Measurements from ENCODE around the gene WDR11. TPM values are rescaled to one million over a fixed set of nuclear protein-coding genes. Genes with fewer than 3 reads are reported as not detected.

WDR11 gene
- total RNA-seq, 1 donor from 2014 or later: 60.8 TPM

DNA sequence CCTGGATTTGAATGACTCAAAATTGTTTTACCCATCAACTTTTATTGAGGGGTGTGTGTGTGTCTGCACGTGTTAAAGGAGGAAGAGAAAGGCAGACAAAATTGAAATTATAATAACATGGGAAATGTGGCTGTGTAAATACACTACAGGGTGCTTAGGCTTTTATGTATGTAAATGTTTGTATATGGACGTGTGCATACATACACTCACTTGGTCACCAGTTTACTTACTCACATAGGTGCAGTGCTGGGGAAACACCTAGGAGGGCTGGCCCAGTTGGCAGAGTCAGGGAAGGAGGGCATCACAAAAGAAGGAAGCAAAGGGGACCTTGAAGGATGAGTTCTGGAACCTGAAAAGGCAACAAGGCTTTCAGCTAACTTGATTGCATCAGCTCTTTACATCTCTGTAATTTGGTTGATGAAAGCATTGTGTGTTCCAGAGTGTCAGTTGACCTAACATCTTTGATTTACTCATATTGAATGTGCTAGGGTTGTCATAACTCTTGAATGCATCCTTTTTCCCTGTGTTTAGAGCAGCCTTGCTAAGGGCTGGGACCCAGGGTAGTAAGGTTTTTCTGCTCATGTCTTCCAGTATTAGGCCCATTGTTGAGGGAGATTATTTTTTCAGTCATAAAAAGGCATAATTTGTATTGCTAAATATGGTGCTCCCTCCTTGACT is 10.2 kb downstream of the WDR11 start:
- no peak overlapping the region for H3K4me3 ChIP-seq (ENCODE audit: low read depth, low read length)
- FAIRE-seq: no peak
- no peaks in the 10 kb centered on the region for H3K27me3 ChIP-seq (ENCODE audit: control insufficient read depth, insufficient read depth, low read length)
- no peak for TF ChIP-seq CTCF (IDR thresholded peaks at IDR 0.05; ENCODE audit: insufficient read depth, low read length, severe bottlenecking)
- peaks cover 5% of the 10 kb centered on the region for H3K36me3 ChIP-seq (ENCODE audit: control insufficient read depth, insufficient read depth, low read length)
- DNase-seq (ENCODE audit: low read depth): no peak

DNA sequence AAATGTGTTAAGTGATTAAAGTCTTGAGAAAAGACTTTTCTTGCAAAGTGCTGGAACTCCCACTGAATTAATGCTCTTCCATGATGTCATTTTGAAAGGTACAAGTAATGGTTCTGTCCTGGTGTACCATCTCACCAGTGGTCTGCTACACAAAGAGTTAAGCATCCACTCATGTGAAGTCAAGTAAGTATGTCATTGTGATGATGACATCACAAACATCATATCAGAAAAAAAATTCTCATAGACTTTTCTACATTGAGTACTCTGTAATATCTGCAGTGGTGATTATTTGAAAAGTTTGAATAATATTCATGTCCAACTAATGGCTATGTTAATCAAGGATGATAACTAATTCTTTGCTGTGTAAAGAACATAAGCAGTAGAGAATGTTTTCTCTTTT is 22.6 kb downstream of the WDR11 start:
- DNase-seq (ENCODE audit: low read depth) (no peak), FAIRE-seq (no peak)
- peaks cover 2% of the 10 kb centered on the region for H3K36me3 ChIP-seq (ENCODE audit: control insufficient read depth, insufficient read depth, low read length)

DNA sequence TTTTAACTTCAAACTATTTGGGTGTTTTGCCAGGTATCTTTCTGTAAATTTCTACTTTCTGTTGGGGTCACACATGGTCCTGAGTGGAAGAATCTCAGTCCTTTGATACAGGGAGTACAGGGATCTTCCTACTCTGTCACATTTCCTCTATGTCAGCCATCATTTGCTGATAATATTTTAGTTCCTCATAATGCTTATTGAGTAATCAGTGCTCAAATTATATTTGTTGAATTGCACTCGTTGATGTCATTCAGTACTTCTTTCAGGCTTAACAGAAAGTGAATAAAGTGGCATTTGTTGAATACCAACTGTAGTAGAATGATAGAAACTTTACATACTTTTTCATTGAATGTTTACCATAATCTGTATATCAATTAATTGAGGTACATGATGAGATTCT is 31.9 kb downstream of the WDR11 start:
- TF ChIP-seq CTCF (IDR thresholded peaks at IDR 0.05; ENCODE audit: insufficient read depth, low read length, severe bottlenecking): no peak
- no peak for DNase-seq (ENCODE audit: low read depth)
- H3K36me3 ChIP-seq (ENCODE audit: control insufficient read depth, insufficient read depth, low read length): peaks cover 3% of the 10 kb centered on the region
- no peaks in the 10 kb centered on the region for H3K27me3 ChIP-seq (ENCODE audit: control insufficient read depth, insufficient read depth, low read length)
- FAIRE-seq: no peak
- H3K4me3 ChIP-seq (ENCODE audit: low read depth, low read length): no peak overlapping the region

More for the DNA sequence above, 22.6 kb downstream of the WDR11 start:
- Histone ChIP-seq H3K27me3 (ENCODE audit: control insufficient read depth, insufficient read depth, low read length) (no peaks in the 10 kb centered on the region), H3K4me3 (ENCODE audit: low read depth, low read length) (no peak overlapping the region)
- no peak for TF ChIP-seq CTCF (IDR thresholded peaks at IDR 0.05; ENCODE audit: insufficient read depth, low read length, severe bottlenecking)

DNA sequence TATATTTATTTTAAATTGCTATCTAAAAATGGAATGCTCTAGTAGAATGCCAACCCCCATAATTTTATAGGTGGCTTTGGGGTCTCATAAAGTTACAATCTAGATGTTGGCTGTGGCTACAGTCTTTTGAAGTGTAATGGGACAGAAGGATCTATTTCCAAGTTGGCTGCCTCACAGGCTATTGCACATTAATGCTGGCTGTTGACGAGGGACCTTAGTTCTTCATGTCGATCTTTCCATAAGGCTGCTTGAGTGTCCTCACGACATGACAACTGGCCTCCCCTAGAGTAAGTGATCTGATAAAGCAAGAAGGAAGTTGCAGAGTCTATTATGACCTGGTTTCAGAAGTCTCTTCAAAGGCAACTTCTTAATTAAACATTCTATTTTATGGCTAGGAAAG is 36.3 kb downstream of the WDR11 start:
- H3K4me3 ChIP-seq (ENCODE audit: low read depth, low read length): no peak overlapping the region
- no peak for DNase-seq (ENCODE audit: low read depth)
- H3K36me3 ChIP-seq (ENCODE audit: control insufficient read depth, insufficient read depth, low read length): peaks cover 6% of the 10 kb centered on the region
- H3K27me3 ChIP-seq (ENCODE audit: control insufficient read depth, insufficient read depth, low read length): no peaks in the 10 kb centered on the region
- TF ChIP-seq CTCF (IDR thresholded peaks at IDR 0.05; ENCODE audit: insufficient read depth, low read length, severe bottlenecking): no peak
- no peak for FAIRE-seq

DNA sequence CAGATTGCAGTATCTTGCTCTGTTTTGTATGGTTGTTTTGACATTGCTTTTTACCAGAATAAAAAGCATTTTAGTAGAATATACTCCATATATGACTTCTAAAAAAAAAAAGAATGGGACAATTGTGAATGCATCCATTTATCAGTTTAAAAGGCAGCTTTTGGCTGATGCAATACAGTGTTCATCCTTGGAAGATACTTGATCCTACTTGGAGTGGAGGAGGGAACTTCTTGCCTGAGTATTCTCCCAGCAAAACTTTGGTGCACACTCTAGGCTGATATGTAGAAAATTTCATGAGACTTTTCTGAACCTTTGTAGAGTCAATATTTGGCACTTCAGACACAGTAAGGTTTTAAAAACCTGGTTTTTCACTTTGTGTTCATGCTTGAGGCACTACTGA is 40.2 kb downstream of the WDR11 start:
- no peaks in the 10 kb centered on the region for H3K27me3 ChIP-seq (ENCODE audit: control insufficient read depth, insufficient read depth, low read length)
- no peak for TF ChIP-seq CTCF (IDR thresholded peaks at IDR 0.05; ENCODE audit: insufficient read depth, low read length, severe bottlenecking)
- FAIRE-seq (no peak), DNase-seq (ENCODE audit: low read depth) (no peak)
- no peak overlapping the region for H3K4me3 ChIP-seq (ENCODE audit: low read depth, low read length)
- H3K36me3 ChIP-seq (ENCODE audit: control insufficient read depth, insufficient read depth, low read length): peaks cover 2% of the 10 kb centered on the region

- no peak for FAIRE-seq
- Histone ChIP-seq H3K4me3 (ENCODE audit: low read depth, low read length) (no peak overlapping the region), H3K36me3 (ENCODE audit: control insufficient read depth, insufficient read depth, low read length) (peaks cover 4% of the 10 kb centered on the region), H3K27me3 (ENCODE audit: control insufficient read depth, insufficient read depth, low read length) (no peaks in the 10 kb centered on the region)
- no peak for TF ChIP-seq CTCF (IDR thresholded peaks at IDR 0.05; ENCODE audit: insufficient read depth, low read length, severe bottlenecking)
- no peak for DNase-seq (ENCODE audit: low read depth)
Observed at GRCh38 chr10:120894556-120894955, 43.4 kb downstream of the WDR11 start.

Data from bronchial epithelial cell (primary cell).